SK-N-MC (cell line): ENCODE measurements around the gene UNC93A.

Experiments
- EZH2 ChIP-seq: fragments of 200-600 bp; sonication (generic); IDR thresholded peaks from one replicate; pipeline ENCODE4 v1.6.1; 2017; ENCODE audit warnings: antibody characterized with exemption
- FOXP2 ChIP-seq: optimal IDR thresholded peaks from 2 replicates; pipeline ENCODE3; 2011; ENCODE audit warnings: mild to moderate bottlenecking, moderate library complexity; ENCODE audit not compliant: insufficient read depth; ENCODE audit errors: extremely low read length, control extremely low read depth
- POLR2AphosphoS5 ChIP-seq: IDR thresholded peaks from 2 replicates; pipeline ENCODE4 v1.6.1; 2012; ENCODE audit warnings: mild to moderate bottlenecking, low read depth, low read length, borderline replicate concordance

- no peak for TF ChIP-seq EZH2
- no peak for TF ChIP-seq POLR2AphosphoS5
- no peak for TF ChIP-seq FOXP2
These were observed 16.8 kb upstream of the UNC93A start for GRCh38 chr6:167274270-167274669.
